ENCODE results near the gene CUX1.
"Not testable (repeated sequence)": the region's sequence is repeated elsewhere in the genome, so short reads cannot be mapped to it uniquely, and the experiment has no call there.

Gene CUX1

GRCh38 chr7:101826081-101826835 lies 8.8 kb downstream of the CUX1 start:
- no peak for DNase-seq

- no peak for DNase-seq
Measured at GRCh38 chr7:101828301-101829020, 11.0 kb downstream of the CUX1 start.

GRCh38 chr7:101829374-101829773 lies 11.9 kb downstream of the CUX1 start:
- no peak for DNase-seq

DNA sequence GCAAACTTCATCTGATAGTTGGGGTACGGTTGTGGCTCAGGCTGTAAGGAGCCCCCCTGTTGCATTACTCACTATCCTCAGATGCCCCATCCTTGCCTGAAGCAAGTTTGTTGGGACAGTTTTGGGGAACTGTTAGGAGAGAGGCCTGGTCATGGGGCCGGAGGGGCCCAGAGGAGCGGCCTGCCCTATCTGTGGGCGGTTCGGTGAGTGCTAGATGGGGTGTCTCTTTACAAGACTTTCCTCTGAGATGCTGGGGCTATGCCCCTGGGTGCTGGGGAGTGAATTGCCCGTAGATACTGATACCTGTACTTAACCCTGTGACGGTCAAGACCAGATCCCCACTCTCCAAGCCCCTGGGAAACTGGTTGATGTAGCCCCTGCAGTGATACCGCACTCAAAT lies 12.4 kb downstream of the CUX1 start:
- no peak for DNase-seq

- DNase-seq = not testable (repeated sequence)
Measured at GRCh38 chr7:101831396-101831795, 14.0 kb downstream of the CUX1 start.

DNA sequence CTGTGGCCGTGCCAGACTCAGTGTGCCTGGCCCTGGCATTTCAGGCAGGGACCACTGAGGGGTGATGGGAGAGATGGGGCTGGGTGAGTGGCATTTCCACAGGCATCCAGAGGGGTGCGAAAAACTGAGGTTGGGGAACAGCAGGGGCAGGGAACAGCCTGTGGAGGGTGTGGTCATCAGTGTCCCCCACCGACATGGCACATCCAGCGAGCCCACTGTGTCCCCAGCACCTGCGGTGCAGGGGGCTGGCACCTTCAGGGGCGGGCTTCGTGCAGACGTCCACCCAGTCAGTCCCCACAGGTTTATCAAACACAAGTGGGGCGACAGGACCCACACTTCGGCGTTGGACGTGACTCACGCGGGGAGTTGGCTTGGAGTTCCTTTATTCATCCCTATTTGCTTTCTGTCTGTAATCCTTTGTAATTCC lies 14.8 kb downstream of the CUX1 start:
- no peak for DNase-seq

- DNase-seq = no peak
Measured at GRCh38 chr7:101832685-101833375, 15.4 kb downstream of the CUX1 start.

GRCh38 chr7:101833799-101834198 lies 16.4 kb downstream of the CUX1 start:
- DNase-seq = no peak

GRCh38 chr7:101835136-101835535 lies 17.7 kb downstream of the CUX1 start:
- no peak for DNase-seq

GRCh38 chr7:101837433-101837832 lies 20.0 kb downstream of the CUX1 start:
- DNase-seq = not testable (repeated sequence)

GRCh38 chr7:101838837-101839483 lies 21.5 kb downstream of the CUX1 start:
- no peak for DNase-seq

DNA sequence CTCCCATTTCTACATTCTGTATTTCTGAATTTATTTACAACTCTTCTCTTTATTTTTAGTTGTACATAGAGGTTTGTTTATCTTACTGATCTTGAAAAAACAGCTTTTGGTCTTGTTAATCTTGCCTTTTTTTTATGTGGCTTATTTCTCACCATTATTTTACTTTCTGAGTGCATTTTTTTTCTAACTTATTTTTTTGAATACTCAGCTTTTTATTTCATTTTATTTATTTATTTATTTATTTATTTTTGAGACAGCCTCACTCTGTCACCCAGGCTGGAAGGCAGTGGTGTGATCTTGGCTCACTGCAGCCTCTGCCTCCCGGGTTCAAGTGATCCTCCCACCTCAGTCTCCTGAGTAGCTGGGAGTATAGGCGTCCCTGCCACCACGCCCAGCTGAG lies 23.9 kb downstream of the CUX1 start:
- no peak for DNase-seq

- DNase-seq = no peak
Measured at GRCh38 chr7:101843293-101844271, 26.2 kb downstream of the CUX1 start.

DNA sequence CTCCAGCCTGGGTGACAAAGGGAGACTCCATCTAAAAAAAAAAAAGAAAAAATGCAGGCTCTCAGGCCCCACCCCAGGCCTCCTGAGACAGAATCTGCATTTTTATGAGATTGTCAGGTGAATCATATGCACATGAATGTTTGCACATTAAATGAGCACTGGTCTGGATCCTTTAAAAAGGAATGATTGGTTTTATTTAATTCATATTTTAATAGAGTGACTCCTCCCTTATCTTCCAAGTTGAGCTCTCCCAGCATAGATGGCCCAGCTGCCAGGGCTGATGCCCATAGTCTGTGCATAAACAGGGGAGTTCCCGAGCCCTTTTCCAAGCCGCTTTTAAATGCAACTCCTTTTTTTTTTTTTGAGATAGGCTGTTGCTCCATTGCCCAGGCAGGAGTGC lies 28.5 kb downstream of the CUX1 start:
- DNase-seq = no peak

DNA sequence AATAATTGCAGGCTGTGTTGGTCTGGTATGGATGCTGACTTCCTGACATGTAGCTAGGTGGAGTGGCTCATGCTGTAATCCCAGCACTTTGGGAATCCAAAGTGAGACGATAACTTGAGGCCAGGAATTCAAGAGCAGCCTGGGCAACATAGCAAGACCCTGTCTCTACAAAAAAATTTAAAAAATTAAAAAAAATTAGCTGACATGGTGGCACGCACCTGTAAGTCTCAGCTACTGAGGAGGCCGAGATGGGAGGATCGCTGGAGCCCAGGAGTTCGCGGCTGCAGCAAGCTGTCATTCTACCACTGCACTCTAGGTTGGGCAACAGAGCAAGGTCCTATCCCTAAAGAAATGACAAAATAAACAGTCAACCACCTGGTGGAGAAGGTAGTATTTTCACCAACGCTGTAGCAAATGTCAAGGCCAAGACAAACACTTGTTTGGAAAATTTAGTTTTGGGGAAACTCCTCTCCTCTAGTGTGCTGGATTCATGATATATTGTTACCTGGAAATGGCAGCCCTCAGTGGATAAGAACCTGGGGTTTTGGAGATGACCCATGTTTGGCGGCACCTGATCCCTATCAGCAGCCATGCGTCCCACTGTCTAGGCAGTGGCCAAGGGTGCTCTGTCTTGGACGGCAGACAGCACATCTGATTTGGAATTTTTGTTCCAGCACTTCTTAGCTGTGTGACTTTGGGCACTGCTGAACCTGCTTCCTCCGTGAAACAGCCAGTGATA lies 29.5 kb downstream of the CUX1 start:
- no peak for DNase-seq

DNA sequence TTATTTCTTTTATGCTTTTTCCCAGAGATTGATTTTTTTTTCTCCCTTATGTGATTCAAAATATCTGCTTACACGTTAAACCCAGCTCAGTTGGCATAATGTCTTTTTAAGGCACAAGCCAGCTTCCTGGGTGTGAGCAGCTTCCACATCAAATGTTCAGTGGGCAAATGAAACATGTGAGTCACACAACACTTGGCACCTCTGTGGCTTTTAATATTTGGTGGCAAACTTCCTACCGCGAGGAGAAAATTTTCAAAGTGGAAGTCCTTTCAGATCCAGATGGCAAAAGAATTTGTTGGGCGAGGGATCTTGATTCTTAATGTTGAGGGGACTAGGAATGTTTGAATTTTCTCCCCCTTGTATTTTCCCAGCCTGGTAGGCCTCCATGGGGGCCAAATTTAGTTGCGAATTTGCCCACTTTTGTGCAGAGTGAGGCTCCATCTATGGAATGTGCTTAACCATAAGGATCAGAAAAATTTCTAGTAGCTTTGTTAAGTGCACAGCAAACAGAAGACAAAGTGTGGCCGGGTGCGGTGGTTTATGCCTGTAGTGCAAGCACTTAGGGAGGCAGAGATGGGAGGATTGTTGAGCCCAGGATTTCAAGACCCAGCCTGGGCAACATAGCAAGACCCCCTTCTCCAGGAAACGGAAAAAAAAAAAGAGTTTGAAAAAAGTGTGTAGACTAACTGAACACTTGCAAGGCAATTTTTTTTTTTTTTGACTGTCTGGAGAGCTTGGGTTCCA lies 31.0 kb downstream of the CUX1 start:
- DNase-seq = no peak

- not testable (repeated sequence) for DNase-seq
Measured at GRCh38 chr7:101849314-101849713, 31.9 kb downstream of the CUX1 start.

- not testable (repeated sequence) for DNase-seq
Measured at GRCh38 chr7:101852364-101852763, 34.9 kb downstream of the CUX1 start.

DNA sequence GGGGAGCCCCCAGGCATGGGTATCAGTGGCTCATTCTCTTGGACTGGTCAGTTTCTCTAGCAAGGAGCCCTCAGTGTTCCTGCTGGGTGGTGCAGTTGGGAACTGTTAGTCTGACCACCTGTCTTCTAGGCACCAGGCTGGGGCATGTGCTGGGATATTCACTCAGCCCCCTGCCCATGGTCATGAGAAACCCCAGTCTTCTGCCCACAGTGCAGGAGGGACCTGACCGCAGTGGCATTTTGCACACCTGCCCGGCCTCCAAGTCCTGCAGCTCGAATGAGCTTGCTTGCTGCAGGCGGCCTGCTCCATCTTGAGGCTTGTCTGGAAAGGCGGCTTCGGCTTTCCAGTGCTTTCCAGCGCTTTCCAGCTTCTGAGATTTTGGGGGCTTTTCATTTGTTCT lies 36.3 kb downstream of the CUX1 start:
- no peak for DNase-seq

DNA sequence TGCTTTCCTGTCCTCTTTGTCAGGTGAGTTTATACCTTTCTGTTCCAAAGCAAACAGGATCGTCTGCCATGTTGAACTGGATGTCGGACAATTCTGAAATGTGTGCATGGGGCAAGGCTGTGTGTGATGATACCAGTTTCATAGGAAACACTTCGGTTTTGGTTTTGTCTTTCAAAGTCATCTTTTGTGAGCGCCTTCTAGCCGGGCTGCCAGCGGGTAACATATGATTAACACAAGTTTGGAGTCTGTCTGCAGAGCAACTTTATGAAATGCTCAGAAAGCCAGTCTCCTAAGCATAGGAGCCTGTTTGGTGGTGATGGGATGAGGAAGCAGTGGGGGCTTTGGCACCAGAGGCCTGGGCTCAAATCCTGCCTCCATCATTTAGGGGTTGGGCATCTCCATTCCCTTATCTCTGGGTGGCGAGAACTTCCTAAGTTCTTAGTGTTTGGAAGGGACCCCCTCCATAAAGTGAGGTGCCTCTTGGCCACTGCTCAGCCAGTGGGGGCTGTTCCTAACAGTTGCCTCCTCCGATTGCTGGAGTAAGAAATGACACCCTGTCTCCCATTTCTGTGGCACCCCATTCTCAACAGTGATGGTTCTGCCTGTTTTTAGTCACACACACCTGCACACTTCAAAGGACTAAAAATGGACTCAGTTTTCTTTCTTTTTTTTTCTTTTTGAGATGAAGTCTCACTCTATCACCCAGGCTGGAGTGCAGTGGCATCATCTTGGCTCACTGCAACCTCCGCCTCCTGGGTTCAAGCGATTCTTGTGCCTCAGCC lies 36.8 kb downstream of the CUX1 start:
- no peak for DNase-seq
